Muscle layer of duodenum (tissue), 2 donors: ENCODE results near the gene RCAN1.
"Not testable (repeated sequence)": the region's sequence is repeated elsewhere in the genome, so short reads cannot be mapped to it uniquely, and the experiment has no call there.

Experiments
- H3K27ac ChIP-seq: one replicate; pipeline ENCODE4 v1.7.0; 2013; ENCODE audit warnings: mild to moderate bottlenecking, low read length
- H3K27me3 ChIP-seq: one replicate; pipeline ENCODE4 v1.7.0; 2013; ENCODE audit warnings: low read depth, mild to moderate bottlenecking, control low read depth, low read length
- H3K36me3 ChIP-seq, 2 donors: one replicate each; pipeline ENCODE4 v1.7.0; 2013; ENCODE audit warnings: low read length in 2 of 2, control low read depth in 1 of 2, mild to moderate bottlenecking in 1 of 2; ENCODE audit not compliant: insufficient read depth in 2 of 2, control insufficient read depth in 1 of 2
- H3K4me1 ChIP-seq, 2 donors: one replicate each; pipeline ENCODE4 v1.7.0; 2013; ENCODE audit warnings: low read length in 2 of 2, mild to moderate bottlenecking in 2 of 2, control low read depth in 1 of 2, moderate library complexity in 1 of 2; ENCODE audit not compliant: insufficient read depth in 2 of 2, control insufficient read depth in 1 of 2
- H3K4me3 ChIP-seq, 2 donors: one replicate each; pipeline ENCODE4 v1.7.0; 2013; ENCODE audit warnings: low read length in 2 of 2, low read depth in 1 of 2, mild to moderate bottlenecking in 1 of 2
- H3K9me3 ChIP-seq, 2 donors: one replicate each; pipeline ENCODE4 v1.7.0; 2013; ENCODE audit warnings: low read length in 2 of 2, control low read depth in 1 of 2, mild to moderate bottlenecking in 1 of 2; ENCODE audit not compliant: control insufficient read depth in 1 of 2
- donor health status: healthy.

The RCAN1 gene

GRCh38 chr21:34607376-34607775, 7.5 kb downstream of the RCAN1 start:
- not testable (repeated sequence) for H3K27me3 ChIP-seq, H3K36me3 ChIP-seq, H3K4me3 ChIP-seq, H3K9me3 ChIP-seq, H3K27ac ChIP-seq
- H3K4me1 ChIP-seq: peaks cover 0 to 23% of the 10 kb centered on the region in 2 donors

GRCh38 chr21:34606621-34607020, 8.3 kb downstream of the RCAN1 start:
- H3K36me3 ChIP-seq: no peaks in the 10 kb centered on the region
- no peak overlapping the region for H3K27ac ChIP-seq
- H3K4me3 ChIP-seq: no peak overlapping the region
- H3K9me3 ChIP-seq: no peaks in the 10 kb centered on the region
- peaks cover 0 to 23% of the 10 kb centered on the region in 2 donors for H3K4me1 ChIP-seq
- no peaks in the 10 kb centered on the region for H3K27me3 ChIP-seq

GRCh38 chr21:34606051-34606450, 8.9 kb downstream of the RCAN1 start:
- peaks cover 0 to 23% of the 10 kb centered on the region in 2 donors for H3K4me1 ChIP-seq

GRCh38 chr21:34604956-34605355, 10.0 kb downstream of the RCAN1 start:
- peaks cover 0 to 20% of the 10 kb centered on the region in 2 donors for H3K4me1 ChIP-seq
- not testable (repeated sequence) for H3K4me3 ChIP-seq, H3K36me3 ChIP-seq, H3K27me3 ChIP-seq, H3K9me3 ChIP-seq, H3K27ac ChIP-seq

More at GRCh38 chr21:34606051-34606450, 8.9 kb downstream of the RCAN1 start:
- no peaks in the 10 kb centered on the region for H3K36me3 ChIP-seq
- no peaks in the 10 kb centered on the region for H3K27me3 ChIP-seq
- no peak overlapping the region for H3K27ac ChIP-seq
- no peaks in the 10 kb centered on the region for H3K9me3 ChIP-seq
- no peak overlapping the region for H3K4me3 ChIP-seq

GRCh38 chr21:34604556-34604955, 10.4 kb downstream of the RCAN1 start:
- no peak overlapping the region for H3K27ac ChIP-seq
- no peaks in the 10 kb centered on the region for H3K9me3 ChIP-seq
- no peaks in the 10 kb centered on the region for H3K36me3 ChIP-seq
- H3K27me3 ChIP-seq: no peaks in the 10 kb centered on the region
- peaks cover 0 to 16% of the 10 kb centered on the region in 2 donors for H3K4me1 ChIP-seq
- H3K4me3 ChIP-seq: no peak overlapping the region

- H3K9me3 ChIP-seq: no peaks in the 10 kb centered on the region
- H3K4me3 ChIP-seq: no peak overlapping the region
- H3K36me3 ChIP-seq: no peaks in the 10 kb centered on the region
- H3K27ac ChIP-seq: no peak overlapping the region
- H3K27me3 ChIP-seq: no peaks in the 10 kb centered on the region
- peaks cover 0 to 13% of the 10 kb centered on the region in 2 donors for H3K4me1 ChIP-seq
These were observed 11.2 kb downstream of the RCAN1 start for GRCh38 chr21:34603710-34604057.

GRCh38 chr21:34603002-34603709, 11.8 kb downstream of the RCAN1 start:
- Histone ChIP-seq H3K4me3 (no peak overlapping the region), H3K9me3 (no peaks in the 10 kb centered on the region), H3K27me3 (no peaks in the 10 kb centered on the region), H3K4me1 (peaks cover 0 to 13% of the 10 kb centered on the region in 2 donors), H3K27ac (no peak overlapping the region), H3K36me3 (no peaks in the 10 kb centered on the region)

GRCh38 chr21:34602061-34602460, 12.9 kb downstream of the RCAN1 start:
- peaks cover 0 to 13% of the 10 kb centered on the region in 2 donors for H3K4me1 ChIP-seq
- H3K9me3 ChIP-seq: no peaks in the 10 kb centered on the region
- no peak overlapping the region for H3K27ac ChIP-seq
- H3K4me3 ChIP-seq: no peak overlapping the region
- H3K27me3 ChIP-seq: no peaks in the 10 kb centered on the region
- H3K36me3 ChIP-seq: no peaks in the 10 kb centered on the region

- Histone ChIP-seq H3K4me3 (no peak overlapping the region), H3K27ac (no peak overlapping the region), H3K27me3 (no peaks in the 10 kb centered on the region), H3K4me1 (peaks cover 6 to 27% of the 10 kb centered on the region in 2 donors), H3K36me3 (no peaks in the 10 kb centered on the region), H3K9me3 (no peaks in the 10 kb centered on the region)
These were observed 15.3 kb downstream of the RCAN1 start for GRCh38 chr21:34599534-34600101.

GRCh38 chr21:34598931-34599400, 15.9 kb downstream of the RCAN1 start:
- H3K27me3 ChIP-seq: no peaks in the 10 kb centered on the region
- peaks cover 8 to 33% of the 10 kb centered on the region in 2 donors for H3K4me1 ChIP-seq
- H3K4me3 ChIP-seq: no peak overlapping the region
- no peaks in the 10 kb centered on the region for H3K36me3 ChIP-seq
- no peaks in the 10 kb centered on the region for H3K9me3 ChIP-seq
- H3K27ac ChIP-seq: no peak overlapping the region

- H3K27ac ChIP-seq: no peak overlapping the region
- no peaks in the 10 kb centered on the region for H3K9me3 ChIP-seq
These were observed 17.5 kb downstream of the RCAN1 start for GRCh38 chr21:34597406-34597805.

More at GRCh38 chr21:34597406-34597805, 17.5 kb downstream of the RCAN1 start:
- Histone ChIP-seq H3K36me3 (no peaks in the 10 kb centered on the region), H3K4me1 (peaks cover 16 to 39% of the 10 kb centered on the region in 2 donors), H3K27me3 (no peaks in the 10 kb centered on the region), H3K4me3 (no peak overlapping the region)
